Activated CD8-positive, alpha-beta T cell treated with anti-CD3 and anti-CD28 coated beads, Interleukin-2, amount 10 ng/mL, durations not matched to agents 7 days and 5 days (primary cell): ENCODE measurements around the gene DPH7. TPM values are rescaled to one million over a fixed set of nuclear protein-coding genes. Genes with fewer than 3 reads are reported as not detected.
"Not testable (repeated sequence)": the region's sequence is repeated elsewhere in the genome, so short reads cannot be mapped to it uniquely, and the experiment has no call there.

Experiments
- ATAC-seq: fragments of 150-1000 bp; cut with Tn5 transposase; one replicate; pipeline ENCODE4 v1.10.0; 2021; ENCODE audit warnings: moderate library complexity
- CTCF ChIA-PET: fragments of 350-600 bp; sonication (Branson Sonifier 250); formaldehyde crosslinking; loops from one replicate; lab custom pipeline; 2021; ENCODE audit warnings: antibody characterized with exemption; lab: Charles Lee
- POLR2A ChIA-PET: fragments of 350-600 bp; sonication (Branson Sonifier 250); formaldehyde crosslinking; loops from one replicate; lab custom pipeline; 2021; ENCODE audit warnings: antibody characterized with exemption; lab: Charles Lee
- DNase-seq: peaks from one replicate; pipeline ENCODE4 v3.0.0-alpha.2; 2020
- H3K27ac Mint-ChIP-seq: one replicate; pipeline ENCODE4 v1.8.0; 2021; ENCODE audit warnings: mild to moderate bottlenecking, mixed read lengths
- H3K27me3 Mint-ChIP-seq: one replicate; pipeline ENCODE4 v1.8.0; 2021; ENCODE audit warnings: low read depth, mixed read lengths
- H3K36me3 Mint-ChIP-seq: one replicate; pipeline ENCODE4 v1.8.0; 2021; ENCODE audit warnings: low read depth, mixed read lengths
- H3K4me1 Mint-ChIP-seq: one replicate; pipeline ENCODE4 v1.8.0; 2021; ENCODE audit warnings: low read depth, mixed read lengths
- H3K4me3 Mint-ChIP-seq: one replicate; pipeline ENCODE4 v1.8.0; 2021; ENCODE audit warnings: mild to moderate bottlenecking, mixed read lengths
- H3K9me3 Mint-ChIP-seq: one replicate; pipeline ENCODE4 v1.8.0; 2022; ENCODE audit warnings: mixed read lengths; ENCODE audit not compliant: insufficient read depth
- total RNA-seq, 2 experiments: library from RNA; stranded (reverse); gene quantifications; one replicate each; pipeline ENCODE4 v1.2.3, GENCODE V29; 2021

DPH7 gene
- total RNA-seq, 2 experiments from 2014 or later = 36.8 to 37.1 TPM

GRCh38 chr9:137605121-137606004 lies 26.6 kb upstream of the DPH7 start, which contains the start of gene ARRDC1:
TSS of gene ARRDC1 (plus strand) at chr9:137605686. CDS start at chr9:137605718, 32 bp downstream.
- H3K4me3 Mint-ChIP-seq = peak within 1 kb of the TSS; percentile 81
- H3K36me3 Mint-ChIP-seq = peaks cover 1% of the 10 kb centered on the region
- ATAC-seq (peak; percentile 93), DNase-seq (peak; percentile 93)
- H3K27ac Mint-ChIP-seq = peak within 1 kb of the TSS; percentile 71
- CTCF ChIA-PET = interaction anchor here (1.0 to 1.5 kb wide), 2 partner anchors 14 to 26 kb away, joined by 3 to 4 read pairs; partner anchors contain the start of gene EHMT1
- H3K4me1 Mint-ChIP-seq = peaks cover 27% of the 10 kb centered on the region
- H3K27me3 Mint-ChIP-seq = no peaks in the 10 kb centered on the region
- POLR2A ChIA-PET = interaction anchor here (0.5 to 0.7 kb wide), 4 partner anchors 10 to 183 kb away, joined by 3 to 4 read pairs (median 4); partner anchors contain the start of gene EHMT1
- H3K9me3 Mint-ChIP-seq = no peaks in the 10 kb centered on the region

DNA sequence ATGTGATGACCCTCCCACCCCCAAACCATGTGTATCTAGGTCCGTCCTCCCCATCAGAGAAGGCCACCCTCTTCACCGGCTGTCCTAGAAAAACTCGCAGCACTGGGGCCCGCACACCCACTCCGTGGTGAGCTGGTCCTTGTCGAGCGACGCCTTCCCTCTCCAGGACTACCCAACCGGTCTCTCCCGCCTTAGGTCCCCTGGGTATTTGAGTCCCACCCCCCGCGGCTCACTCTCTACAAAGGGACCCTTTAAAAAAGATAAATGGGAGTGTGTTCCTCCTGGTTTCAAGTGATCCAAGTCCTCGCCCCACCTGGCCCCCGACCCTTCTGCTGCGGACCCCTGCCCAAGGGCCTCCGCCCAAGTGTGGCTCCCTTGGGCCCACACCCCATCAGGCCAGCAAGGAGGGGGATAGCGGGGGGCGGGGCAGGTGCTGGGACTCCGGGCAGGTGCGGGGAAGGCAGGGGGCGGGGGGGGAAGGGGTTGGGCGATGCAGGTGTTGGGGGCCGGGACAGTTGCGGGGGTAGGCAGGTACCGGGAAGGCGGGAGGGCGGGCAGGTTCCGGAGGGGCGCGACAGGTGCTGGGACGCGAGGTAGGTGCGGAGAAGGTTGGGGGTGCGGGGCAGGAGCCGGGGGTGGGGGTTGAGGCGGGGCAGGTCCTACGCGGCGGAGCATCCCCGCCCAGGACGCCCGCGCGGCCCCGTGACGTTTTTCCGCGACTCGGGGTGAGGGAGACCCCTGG lies 25.8 kb upstream of the DPH7 start:
- ChIA-PET POLR2A (no interaction called here), CTCF (interaction anchor here (1.0 to 1.5 kb wide), 2 partner anchors 15 to 25 kb away, joined by 3 to 4 read pairs; partner anchors contain the start of gene EHMT1)
- ATAC-seq (no peak), DNase-seq (no peak)
- Mint-ChIP-seq H3K4me1 (peaks cover 27% of the 10 kb centered on the region), H3K27ac (no peak overlapping the region), H3K27me3 (no peaks in the 10 kb centered on the region), H3K36me3 (peaks cover 1% of the 10 kb centered on the region), H3K4me3 (peak overlapping the region; percentile 45), H3K9me3 (no peaks in the 10 kb centered on the region)

- H3K36me3 Mint-ChIP-seq = peaks cover 1% of the 10 kb centered on the region
- DNase-seq (no peak), ATAC-seq (no peak)
- H3K27ac Mint-ChIP-seq = no peak overlapping the region
- ChIA-PET POLR2A (no interaction called here), CTCF (interaction anchor here (0.6 to 0.8 kb wide), 2 partner anchors 13 to 24 kb away, joined by 3 read pairs; partner anchors contain the start of gene ZMYND19)
- no peaks in the 10 kb centered on the region for H3K9me3 Mint-ChIP-seq
- H3K4me1 Mint-ChIP-seq = peaks cover 29% of the 10 kb centered on the region
- H3K4me3 Mint-ChIP-seq = peak overlapping the region; percentile 45
- no peaks in the 10 kb centered on the region for H3K27me3 Mint-ChIP-seq
Measured at GRCh38 chr9:137603879-137604278, 25.2 kb upstream of the DPH7 start.

DNA sequence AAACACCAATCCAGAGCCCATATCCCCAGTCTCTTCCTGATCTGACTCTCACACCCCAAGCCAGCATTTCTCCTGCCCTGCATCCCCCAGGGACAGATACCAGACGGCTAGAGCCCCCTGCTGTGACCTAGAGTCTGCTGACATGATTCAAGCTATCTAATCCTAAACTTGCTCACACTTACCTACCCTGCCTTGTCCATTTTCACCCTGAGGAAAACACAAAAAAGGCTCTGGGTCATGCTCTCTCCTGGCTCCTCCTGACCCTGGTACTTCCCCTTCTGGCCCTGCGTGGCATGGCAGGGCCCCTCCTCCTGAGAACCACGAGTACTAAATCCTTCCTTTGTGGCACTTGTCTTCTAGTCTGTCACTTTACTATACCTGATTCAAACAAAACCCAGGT lies 23.9 kb upstream of the DPH7 start:
- Mint-ChIP-seq H3K27ac (no peak overlapping the region), H3K4me3 (no peak overlapping the region), H3K36me3 (peaks cover 1% of the 10 kb centered on the region), H3K27me3 (no peaks in the 10 kb centered on the region), H3K9me3 (no peaks in the 10 kb centered on the region), H3K4me1 (peaks cover 36% of the 10 kb centered on the region)
- CTCF ChIA-PET = interaction anchor here (1.1 to 2.8 kb wide), 2 partner anchors 14 to 26 kb away, joined by 3 to 10 read pairs; no protein-coding TSS in a partner anchor
- ATAC-seq = no peak
- no peak for DNase-seq
- POLR2A ChIA-PET = no interaction called here

DNA sequence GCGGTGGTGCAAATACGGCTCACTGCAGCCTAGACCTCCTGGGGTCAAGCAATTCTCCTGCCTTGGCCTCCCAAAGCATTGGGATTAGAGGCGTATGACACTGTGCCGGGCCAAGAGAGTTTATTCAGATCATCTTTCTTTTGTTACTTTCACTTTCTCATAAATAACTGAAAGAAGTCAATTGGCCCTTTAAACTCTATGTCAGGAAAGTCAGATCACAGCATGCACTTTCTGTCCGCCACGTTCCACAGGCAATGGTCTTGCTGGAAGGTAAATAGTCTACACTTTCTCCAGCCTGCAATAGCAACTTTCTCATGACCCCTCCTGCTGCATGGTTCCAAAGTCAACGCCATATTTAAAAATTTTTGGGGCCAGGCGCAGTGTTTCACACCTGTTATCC lies 20.2 kb upstream of the DPH7 start:
- POLR2A ChIA-PET = no interaction called here
- H3K9me3 Mint-ChIP-seq = no peaks in the 10 kb centered on the region
- H3K27ac Mint-ChIP-seq = no peak overlapping the region
- ATAC-seq = no peak
- H3K4me1 Mint-ChIP-seq = peaks cover 21% of the 10 kb centered on the region
- no peak for DNase-seq
- H3K27me3 Mint-ChIP-seq = no peaks in the 10 kb centered on the region
- H3K4me3 Mint-ChIP-seq = no peak overlapping the region
- no peaks in the 10 kb centered on the region for H3K36me3 Mint-ChIP-seq
- CTCF ChIA-PET = no interaction called here

DNA sequence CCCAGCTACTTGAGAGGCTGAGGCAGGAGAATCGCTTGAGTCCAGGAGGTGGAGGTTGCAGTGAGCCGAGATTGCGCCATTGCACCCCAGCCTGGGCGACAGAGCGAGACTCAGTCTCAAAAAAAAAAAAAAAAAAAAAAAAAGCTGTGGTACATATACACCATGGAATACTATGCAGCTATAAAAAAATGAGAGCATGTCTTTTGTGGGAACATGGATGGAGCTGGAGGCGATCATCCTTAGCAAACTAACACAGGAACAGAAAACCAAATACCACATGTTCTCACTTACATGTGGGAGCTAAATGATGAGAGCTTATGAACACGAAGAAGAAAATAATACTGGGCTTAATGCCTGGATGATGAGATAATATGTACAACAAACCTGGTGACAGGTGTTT lies 17.9 kb upstream of the DPH7 start:
- H3K4me3 Mint-ChIP-seq, H3K27me3 Mint-ChIP-seq, DNase-seq, H3K9me3 Mint-ChIP-seq, H3K36me3 Mint-ChIP-seq, H3K4me1 Mint-ChIP-seq, ATAC-seq, H3K27ac Mint-ChIP-seq: not testable (repeated sequence)
- POLR2A ChIA-PET = interaction anchor here (1.5 kb wide), 1 partner anchor 9 kb away, joined by 4 read pairs; the partner anchor contains the start of gene ARRDC1
- CTCF ChIA-PET = interaction anchor here (1.2 kb wide), 1 partner anchor 22 kb away, joined by 3 read pairs; the partner anchor contains the start of gene EHMT1

DNA sequence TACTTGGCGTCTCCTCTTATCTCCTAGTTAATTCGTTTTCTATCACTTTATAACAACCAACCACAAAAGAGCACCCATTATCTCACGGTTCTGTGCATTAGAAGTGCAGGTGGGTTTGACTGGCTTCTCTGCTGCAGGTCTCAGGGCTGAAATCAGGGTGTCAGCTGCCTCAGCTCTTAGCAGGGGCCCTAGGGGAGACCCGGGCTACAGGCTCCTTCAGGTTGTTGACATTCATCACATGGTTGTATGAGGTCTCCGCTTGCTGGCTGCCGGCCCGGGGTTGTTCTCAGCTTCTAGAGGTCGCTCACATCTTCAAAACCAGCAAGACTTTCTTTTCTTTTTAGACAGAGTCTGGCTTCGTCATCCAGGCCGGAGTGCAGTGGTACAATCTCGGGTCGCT lies 14.5 kb upstream of the DPH7 start:
- no peak overlapping the region for H3K4me3 Mint-ChIP-seq
- H3K27ac Mint-ChIP-seq = no peak overlapping the region
- peaks cover 2% of the 10 kb centered on the region for H3K36me3 Mint-ChIP-seq
- no peak for DNase-seq
- H3K27me3 Mint-ChIP-seq = no peaks in the 10 kb centered on the region
- peaks cover 17% of the 10 kb centered on the region for H3K4me1 Mint-ChIP-seq
- POLR2A ChIA-PET = no interaction called here
- H3K9me3 Mint-ChIP-seq = no peaks in the 10 kb centered on the region
- CTCF ChIA-PET = interaction anchor here (1.2 to 1.5 kb wide), 2 partner anchors 14 to 41 kb away, joined by 4 to 6 read pairs; partner anchors contain the start of genes DPH7 and MRPL41
- ATAC-seq = no peak

DNA sequence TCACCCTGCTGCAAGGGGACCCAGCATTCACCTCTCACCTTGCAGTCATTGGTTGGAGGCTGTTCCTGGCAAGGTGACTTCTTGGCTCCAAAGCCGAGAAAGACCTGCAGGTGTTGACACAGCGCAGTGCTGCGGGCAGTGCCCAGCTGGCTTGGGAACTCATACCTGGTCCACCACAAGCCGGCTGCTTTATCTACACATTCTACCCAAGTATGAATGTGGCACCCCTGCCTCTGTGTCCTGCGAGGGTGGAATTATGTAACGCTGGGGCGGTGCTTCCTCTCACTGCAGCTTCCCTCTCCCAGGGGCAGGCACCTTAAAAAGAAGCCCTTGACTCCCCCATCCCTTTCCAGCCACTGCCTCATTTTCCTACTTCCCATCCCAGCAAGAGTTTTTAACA lies 14.0 kb upstream of the DPH7 start:
- no peak for ATAC-seq
- H3K4me3 Mint-ChIP-seq = no peak overlapping the region
- CTCF ChIA-PET = interaction anchor here (0.7 to 1.5 kb wide), 4 partner anchors 14 to 170 kb away, joined by 3 to 6 read pairs (median 4); partner anchors contain the start of genes DPH7, EXD3, MRPL41 and NOXA1
- peaks cover 5% of the 10 kb centered on the region for H3K36me3 Mint-ChIP-seq
- H3K27ac Mint-ChIP-seq = no peak overlapping the region
- no peak for DNase-seq
- H3K9me3 Mint-ChIP-seq = no peaks in the 10 kb centered on the region
- peaks cover 20% of the 10 kb centered on the region for H3K4me1 Mint-ChIP-seq
- H3K27me3 Mint-ChIP-seq = no peaks in the 10 kb centered on the region
- POLR2A ChIA-PET = interaction anchor here (0.6 kb wide), 1 partner anchor 39 kb away, joined by 3 read pairs; no protein-coding TSS in a partner anchor

DNA sequence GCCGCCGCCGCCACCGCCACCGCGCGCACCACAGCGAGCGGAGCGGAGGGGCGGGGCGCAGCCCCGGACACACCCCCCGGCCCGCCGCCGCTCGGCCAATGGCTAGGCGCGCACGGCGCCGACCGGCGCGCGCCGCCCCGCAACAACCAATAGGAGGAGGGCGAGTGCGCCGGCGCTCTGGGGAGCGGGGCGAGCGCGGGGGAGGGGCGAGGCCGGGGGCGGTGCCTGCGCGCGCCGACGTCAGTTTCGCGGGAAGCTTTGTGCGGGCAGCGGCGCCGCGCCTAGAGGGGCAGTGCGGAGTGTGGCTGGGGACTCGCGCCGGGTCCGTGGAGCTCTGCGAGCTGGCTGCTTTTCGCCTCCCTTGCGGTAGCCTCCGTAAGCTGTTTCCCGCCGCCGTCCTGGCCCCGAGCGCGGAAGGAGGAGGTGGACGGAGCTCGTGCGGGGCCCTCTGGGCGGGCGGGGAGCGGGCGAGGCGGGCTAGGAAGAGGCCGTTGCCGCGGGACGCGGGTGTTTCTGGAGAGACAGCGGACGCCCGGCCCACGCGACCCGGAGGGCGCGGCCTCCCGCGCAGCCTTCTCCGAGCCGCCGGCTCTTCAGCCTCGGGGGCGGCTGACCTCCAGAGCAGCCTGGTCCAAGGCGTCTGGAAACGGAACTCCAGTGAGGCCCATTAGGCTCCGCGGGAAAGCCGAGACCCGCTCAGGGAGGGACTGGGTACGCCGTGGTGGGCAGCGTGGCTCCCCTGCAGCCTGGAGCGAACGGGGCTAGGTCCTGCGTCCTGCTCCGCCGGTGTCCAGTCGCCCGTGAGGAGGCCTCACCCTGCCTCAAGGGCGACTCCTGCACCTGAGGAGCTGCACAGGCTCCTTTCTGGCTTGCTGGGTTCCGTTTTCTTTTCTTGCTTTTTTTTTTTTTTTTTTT lies 12.0 kb upstream of the DPH7 start, which contains the start of gene ZMYND19:
Gene ZMYND19 (minus strand): TSS at position 44 of the 915 bp plus-strand sequence. CDS start 249 bp downstream, outside the sequence.
- no peaks in the 10 kb centered on the region for H3K27me3 Mint-ChIP-seq
- peaks cover 22% of the 10 kb centered on the region for H3K4me1 Mint-ChIP-seq
- peak within 1 kb of the TSS; percentile 97 for H3K4me3 Mint-ChIP-seq
- DNase-seq (peak; percentile 91), ATAC-seq (peak; percentile 96)
- no peaks in the 10 kb centered on the region for H3K9me3 Mint-ChIP-seq
- ChIA-PET CTCF (interaction anchor here (0.7 to 1.9 kb wide), 7 partner anchors 10 to 168 kb away, joined by 3 to 6 read pairs (median 3); partner anchors contain the start of genes EHMT1, EXD3 and NOXA1), POLR2A (interaction anchor here (0.7 to 2.3 kb wide), 4 partner anchors 11 to 39 kb away, joined by 3 to 9 read pairs (median 4); partner anchors contain the start of genes DPH7 and MRPL41)
- peak within 1 kb of the TSS; percentile 94 for H3K27ac Mint-ChIP-seq
- peaks cover 12% of the 10 kb centered on the region for H3K36me3 Mint-ChIP-seq

DNA sequence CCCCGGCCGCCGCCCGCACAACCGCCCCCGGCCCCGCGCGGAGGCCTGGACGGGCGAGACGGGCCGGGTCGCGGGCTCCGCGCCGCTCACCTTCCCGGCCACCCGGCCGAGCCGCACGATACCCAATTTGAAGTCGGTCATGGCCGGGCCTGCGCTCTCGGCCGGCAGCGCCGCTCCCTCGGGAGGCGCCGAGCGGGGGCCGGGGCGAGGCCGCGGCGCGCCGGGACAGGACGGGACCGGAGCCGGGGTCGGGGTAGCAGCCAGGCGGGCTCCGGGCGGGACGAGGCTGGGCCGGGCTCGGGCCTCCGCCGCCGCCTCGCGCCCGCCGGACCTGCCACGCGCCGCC lies 11.4 kb upstream of the DPH7 start:
- Mint-ChIP-seq H3K27ac (no peak overlapping the region), H3K36me3 (peaks cover 12% of the 10 kb centered on the region), H3K9me3 (no peaks in the 10 kb centered on the region), H3K4me3 (no peak overlapping the region), H3K27me3 (no peaks in the 10 kb centered on the region), H3K4me1 (peaks cover 22% of the 10 kb centered on the region)
- DNase-seq (no peak), ATAC-seq (no peak)
- ChIA-PET POLR2A (interaction anchor here (2.3 kb wide), 1 partner anchor 11 kb away, joined by 9 read pairs; the partner anchor contains the start of gene DPH7), CTCF (interaction anchor here (0.7 to 1.9 kb wide), 7 partner anchors 9 to 167 kb away, joined by 3 to 6 read pairs (median 3); partner anchors contain the start of genes EHMT1, EXD3 and NOXA1)
